Measurements from ENCODE around the gene EZH2. TPM values are rescaled to one million over a fixed set of nuclear protein-coding genes. Genes with fewer than 3 reads are reported as not detected.

Gene EZH2
- total RNA-seq, 2 experiments from 2014 or later, result 112 to 114 TPM

GRCh38 chr7:148802101-148802493, 82.0 kb downstream of the EZH2 start:
- H3K27me3 Mint-ChIP-seq, result no peaks in the 10 kb centered on the region
- DNase-seq, result no peak
- H3K4me1 Mint-ChIP-seq (ENCODE audit: low read depth), result no peaks in the 10 kb centered on the region
- ATAC-seq, result no peak
- no peak overlapping the region for H3K27ac Mint-ChIP-seq
- ChIA-PET POLR2A (interaction anchor here (1.2 to 1.7 kb wide), 2 partner anchors 14 to 161 kb away, joined by 3 to 7 read pairs; no protein-coding TSS in a partner anchor), CTCF (interaction anchor here (1.0 kb wide), 1 partner anchor 299 kb away, joined by 3 read pairs; no protein-coding TSS in a partner anchor)
- intact Hi-C loops (cut with micrococcal nuclease), result loop anchor here (10.0 kb wide), 1 partner anchor 163 kb away; no protein-coding TSS in a partner anchor
- TF ChIP-seq CTCF (IDR thresholded peaks at IDR 0.05), result no peak
- H3K4me3 Mint-ChIP-seq, result peak overlapping the region; percentile 4
- H3K36me3 Mint-ChIP-seq (ENCODE audit: low read depth), result peaks cover 49% of the 10 kb centered on the region
- no peaks in the 10 kb centered on the region for H3K9me3 Mint-ChIP-seq

- POLR2A ChIA-PET, result interaction anchor here (1.4 to 1.7 kb wide), 2 partner anchors 10 to 83 kb away, joined by 4 read pairs; no protein-coding TSS in a partner anchor
- TF ChIP-seq CTCF (IDR thresholded peaks at IDR 0.05), result no peak
- CTCF ChIA-PET, result no interaction called here
These were observed 83.4 kb downstream of the EZH2 start for GRCh38 chr7:148800677-148801076.

GRCh38 chr7:148799893-148800555, 84.1 kb downstream of the EZH2 start:
- Mint-ChIP-seq H3K4me1 (ENCODE audit: low read depth) (no peaks in the 10 kb centered on the region), H3K9me3 (no peaks in the 10 kb centered on the region), H3K36me3 (ENCODE audit: low read depth) (peaks cover 39% of the 10 kb centered on the region), H3K27me3 (no peaks in the 10 kb centered on the region), H3K27ac (no peak overlapping the region), H3K4me3 (no peak overlapping the region)
- intact Hi-C loops (cut with micrococcal nuclease), result loop anchor here (10.0 kb wide), 1 partner anchor 165 kb away; no protein-coding TSS in a partner anchor
- ATAC-seq, result no peak
- POLR2A ChIA-PET, result interaction anchor here (1.4 to 1.7 kb wide), 2 partner anchors 9 to 83 kb away, joined by 4 read pairs; no protein-coding TSS in a partner anchor
- CTCF ChIA-PET, result interaction anchor here (1.4 kb wide), 1 partner anchor 10 kb away, joined by 4 read pairs; no protein-coding TSS in a partner anchor
- no peak for TF ChIP-seq CTCF (IDR thresholded peaks at IDR 0.05)
- DNase-seq, result no peak

More at GRCh38 chr7:148800677-148801076, 83.4 kb downstream of the EZH2 start:
- Mint-ChIP-seq H3K27me3 (no peaks in the 10 kb centered on the region), H3K4me3 (no peak overlapping the region), H3K36me3 (ENCODE audit: low read depth) (peaks cover 44% of the 10 kb centered on the region), H3K4me1 (ENCODE audit: low read depth) (no peaks in the 10 kb centered on the region), H3K27ac (no peak overlapping the region), H3K9me3 (no peaks in the 10 kb centered on the region)
- intact Hi-C loops (cut with micrococcal nuclease), result loop anchor here (10.0 kb wide), 1 partner anchor 164 kb away; no protein-coding TSS in a partner anchor
- no peak for ATAC-seq
- DNase-seq, result no peak

GRCh38 chr7:148796841-148797240, 87.2 kb downstream of the EZH2 start:
- TF ChIP-seq CTCF (IDR thresholded peaks at IDR 0.05), result no peak
- ChIA-PET POLR2A (no interaction called here), CTCF (interaction anchor here (1.9 kb wide), 1 partner anchor 17 kb away, joined by 4 read pairs; no protein-coding TSS in a partner anchor)
- Mint-ChIP-seq H3K27ac (no peak overlapping the region), H3K36me3 (ENCODE audit: low read depth) (peaks cover 50% of the 10 kb centered on the region), H3K27me3 (no peaks in the 10 kb centered on the region), H3K9me3 (no peaks in the 10 kb centered on the region), H3K4me3 (no peak overlapping the region), H3K4me1 (ENCODE audit: low read depth) (no peaks in the 10 kb centered on the region)
- ATAC-seq (no peak), DNase-seq (no peak)
- intact Hi-C loops (cut with micrococcal nuclease), result no loop called here

GRCh38 chr7:148794476-148794875, 89.6 kb downstream of the EZH2 start:
- no peaks in the 10 kb centered on the region for H3K27me3 Mint-ChIP-seq
- H3K4me1 Mint-ChIP-seq (ENCODE audit: low read depth), result no peaks in the 10 kb centered on the region
- peaks cover 46% of the 10 kb centered on the region for H3K36me3 Mint-ChIP-seq (ENCODE audit: low read depth)
- CTCF ChIA-PET, result interaction anchor here (1.0 kb wide), 1 partner anchor 11 kb away, joined by 4 read pairs; no protein-coding TSS in a partner anchor
- intact Hi-C loops (cut with micrococcal nuclease), result no loop called here
- DNase-seq (no peak), ATAC-seq (no peak)
- POLR2A ChIA-PET, result no interaction called here
- no peaks in the 10 kb centered on the region for H3K9me3 Mint-ChIP-seq
- no peak for TF ChIP-seq CTCF (IDR thresholded peaks at IDR 0.05)
- H3K4me3 Mint-ChIP-seq, result no peak overlapping the region
- H3K27ac Mint-ChIP-seq, result no peak overlapping the region
